Smooth muscle cell (in vitro differentiated cells): Measurements from ENCODE around the gene MR1. TPM values are rescaled to one million over a fixed set of nuclear protein-coding genes. Genes with fewer than 3 reads are reported as not detected.
"Not testable (repeated sequence)": the region's sequence is repeated elsewhere in the genome, so short reads cannot be mapped to it uniquely, and the experiment has no call there.

Source experiments
- DNase-seq: peaks from one replicate; lab custom pipeline; 2025; ENCODE audit not compliant: unreplicated experiment; lab: John Stamatoyannopoulos, UW
- H2AFZ ChIP-seq: fragments of 200-600 bp; sonication (generic); 2 replicates; pipeline ENCODE4 v1.6.0; 2016; ENCODE audit warnings: antibody characterized with exemption, low read depth, mild to moderate bottlenecking
- H3F3A ChIP-seq: fragments of 200-600 bp; sonication (generic); 2 replicates; pipeline ENCODE4 v1.6.0; 2017; ENCODE audit warnings: antibody characterized with exemption, low read depth
- H3K27ac ChIP-seq: fragments of 200-600 bp; sonication (generic); 2 replicates; pipeline ENCODE4 v1.5.1; 2016; ENCODE audit warnings: low read depth, mild to moderate bottlenecking
- H3K27me3 ChIP-seq: fragments of 200-600 bp; sonication (generic); 2 replicates; pipeline ENCODE4 v1.6.1; 2016; ENCODE audit warnings: low read depth, mild to moderate bottlenecking
- H3K36me3 ChIP-seq: fragments of 200-600 bp; sonication (generic); 2 replicates; pipeline ENCODE4 v1.5.1; 2016; ENCODE audit warnings: low read depth
- H3K4me1 ChIP-seq: fragments of 200-600 bp; sonication (generic); 2 replicates; pipeline ENCODE4 v1.5.1; 2016; ENCODE audit warnings: low read depth
- H3K4me2 ChIP-seq: fragments of 200-600 bp; sonication (generic); 2 replicates; pipeline ENCODE4 v1.6.0; 2016; ENCODE audit warnings: mild to moderate bottlenecking
- H3K4me3 ChIP-seq: fragments of 200-600 bp; sonication (generic); 2 replicates; pipeline ENCODE4 v1.5.1; 2016; ENCODE audit warnings: mild to moderate bottlenecking
- H3K79me2 ChIP-seq: fragments of 200-600 bp; sonication (generic); 2 replicates; pipeline ENCODE4 v1.6.0; 2016; ENCODE audit warnings: low read depth, mild to moderate bottlenecking
- H3K9ac ChIP-seq: fragments of 200-600 bp; sonication (generic); 2 replicates; pipeline ENCODE4 v1.6.0; 2016; ENCODE audit warnings: low read depth
- H3K9me3 ChIP-seq: fragments of 200-600 bp; sonication (generic); replicated peaks from 2 replicates; pipeline ENCODE4 v1.5.1; 2016; ENCODE audit warnings: low read depth
- H4K20me1 ChIP-seq: fragments of 200-600 bp; sonication (generic); 2 replicates; pipeline ENCODE4 v1.6.0; 2016; ENCODE audit warnings: low read depth
- WGBS: methylation state at CpG from one replicate; pipeline ENCODE4 v1.1.7; 2016; ENCODE audit warnings: low lambda C conversion rate; 5-methylcytosine and 5-hydroxymethylcytosine counted together
- polyA plus RNA-seq: library from polyadenylated mRNA; unstranded; fragments of >200 nt; fragmentation: Nextera tagmentation; extraction: Ambion mirVana; gene quantifications from 2 replicates; pipeline ENCODE4 v1.2.1, GENCODE V29; 2016
- total RNA-seq: library from RNA; depleted of rRNA; stranded (reverse); fragments of >200 nt; gene quantifications from 2 replicates; pipeline ENCODE4 v1.2.3, GENCODE V29; 2014
- TF ChIP-seq, protein P1 (sequence below): fragments of 200-600 bp; sonication (generic); IDR thresholded peaks from 2 replicates; pipeline ENCODE4 v1.5.1; 2017; ENCODE audit warnings: borderline replicate concordance, mild to moderate bottlenecking, antibody characterized with exemption; ENCODE audit not compliant: insufficient read depth, poor library complexity, severe bottlenecking

The MR1 gene
- total and polyA plus RNA-seq, 2 experiments from 2014 or later = 0.26 to 2.1 TPM

GRCh38 chr1:181056560-181056959 lies 22.8 kb downstream of the MR1 start:
- no peaks in the 10 kb centered on the region for H4K20me1 ChIP-seq
- H3K4me1 ChIP-seq = no peaks in the 10 kb centered on the region
- no peak overlapping the region for H3K9ac ChIP-seq
- H3K27ac ChIP-seq = no peak overlapping the region
- no peak overlapping the region for H3K4me3 ChIP-seq
- TF ChIP-seq, protein P1, sequence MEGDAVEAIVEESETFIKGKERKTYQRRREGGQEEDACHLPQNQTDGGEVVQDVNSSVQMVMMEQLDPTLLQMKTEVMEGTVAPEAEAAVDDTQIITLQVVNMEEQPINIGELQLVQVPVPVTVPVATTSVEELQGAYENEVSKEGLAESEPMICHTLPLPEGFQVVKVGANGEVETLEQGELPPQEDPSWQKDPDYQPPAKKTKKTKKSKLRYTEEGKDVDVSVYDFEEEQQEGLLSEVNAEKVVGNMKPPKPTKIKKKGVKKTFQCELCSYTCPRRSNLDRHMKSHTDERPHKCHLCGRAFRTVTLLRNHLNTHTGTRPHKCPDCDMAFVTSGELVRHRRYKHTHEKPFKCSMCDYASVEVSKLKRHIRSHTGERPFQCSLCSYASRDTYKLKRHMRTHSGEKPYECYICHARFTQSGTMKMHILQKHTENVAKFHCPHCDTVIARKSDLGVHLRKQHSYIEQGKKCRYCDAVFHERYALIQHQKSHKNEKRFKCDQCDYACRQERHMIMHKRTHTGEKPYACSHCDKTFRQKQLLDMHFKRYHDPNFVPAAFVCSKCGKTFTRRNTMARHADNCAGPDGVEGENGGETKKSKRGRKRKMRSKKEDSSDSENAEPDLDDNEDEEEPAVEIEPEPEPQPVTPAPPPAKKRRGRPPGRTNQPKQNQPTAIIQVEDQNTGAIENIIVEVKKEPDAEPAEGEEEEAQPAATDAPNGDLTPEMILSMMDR = no peak
- H3K36me3 ChIP-seq = no peaks in the 10 kb centered on the region
- H3K9me3 ChIP-seq = no peaks in the 10 kb centered on the region
- H3K4me2 ChIP-seq = no peak overlapping the region
- no peak overlapping the region for H2AFZ ChIP-seq
- H3K27me3 ChIP-seq = no peaks in the 10 kb centered on the region
- H3K79me2 ChIP-seq = no peaks in the 10 kb centered on the region
- no peaks in the 10 kb centered on the region for H3F3A ChIP-seq
- no peak for DNase-seq
- 91% methylated on average over 6 of the region's 6 CpGs for WGBS

DNA sequence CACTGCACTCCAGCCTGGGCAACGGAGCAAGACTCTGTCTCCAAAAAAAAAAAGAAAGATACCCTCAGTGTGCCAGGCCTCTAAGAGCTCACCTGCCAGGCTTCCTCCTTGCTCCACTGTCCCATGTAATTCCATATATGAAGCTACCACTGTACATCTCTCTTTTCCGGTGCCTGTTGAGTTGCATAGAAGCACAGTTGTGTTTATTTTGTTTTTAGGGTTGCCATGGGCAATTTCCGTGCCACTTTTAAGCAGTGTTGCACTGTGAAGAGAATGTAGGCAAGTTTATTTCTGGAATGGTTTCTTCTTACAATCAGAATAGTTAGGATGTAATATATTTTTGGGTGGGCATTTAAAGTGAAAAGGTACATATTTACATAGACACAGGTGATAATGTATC lies 23.3 kb downstream of the MR1 start:
- no peaks in the 10 kb centered on the region for H4K20me1 ChIP-seq

GRCh38 chr1:181059435-181059834 lies 25.7 kb downstream of the MR1 start:
- no peak overlapping the region for H3K27ac ChIP-seq
- no peaks in the 10 kb centered on the region for H3K79me2 ChIP-seq
- H2AFZ ChIP-seq = no peak overlapping the region
- no peaks in the 10 kb centered on the region for H3K36me3 ChIP-seq
- no peak overlapping the region for H3K4me3 ChIP-seq
- no peaks in the 10 kb centered on the region for H3F3A ChIP-seq
- DNase-seq = no peak
- no peaks in the 10 kb centered on the region for H3K27me3 ChIP-seq
- H3K9me3 ChIP-seq = no peaks in the 10 kb centered on the region
- TF ChIP-seq, protein P1 = no peak
- H3K4me1 ChIP-seq = peaks cover 3% of the 10 kb centered on the region
- H3K4me2 ChIP-seq = no peak overlapping the region
- no peaks in the 10 kb centered on the region for H4K20me1 ChIP-seq
- no peak overlapping the region for H3K9ac ChIP-seq

More for the DNA sequence above, 23.3 kb downstream of the MR1 start:
- H3K4me3 ChIP-seq = no peak overlapping the region
- H3K79me2 ChIP-seq = no peaks in the 10 kb centered on the region
- H3K27me3 ChIP-seq = no peaks in the 10 kb centered on the region
- no peaks in the 10 kb centered on the region for H3K4me1 ChIP-seq
- H3K9ac ChIP-seq = no peak overlapping the region
- no peaks in the 10 kb centered on the region for H3K9me3 ChIP-seq
- no peak overlapping the region for H3K27ac ChIP-seq
- no peak overlapping the region for H3K4me2 ChIP-seq
- DNase-seq = no peak
- TF ChIP-seq, protein P1 = no peak
- no peaks in the 10 kb centered on the region for H3F3A ChIP-seq
- 61% methylated on average over 3 of the region's 3 CpGs for WGBS
- no peak overlapping the region for H2AFZ ChIP-seq
- H3K36me3 ChIP-seq = no peaks in the 10 kb centered on the region

- H3K4me2 ChIP-seq = no peak overlapping the region
- no peak overlapping the region for H3K27ac ChIP-seq
- H4K20me1 ChIP-seq = no peaks in the 10 kb centered on the region
- H2AFZ ChIP-seq = no peak overlapping the region
- no peaks in the 10 kb centered on the region for H3K79me2 ChIP-seq
- no peaks in the 10 kb centered on the region for H3K36me3 ChIP-seq
- WGBS = 94% methylated on average over 1 of the region's 1 CpG
- TF ChIP-seq, protein P1 = no peak
- no peaks in the 10 kb centered on the region for H3K27me3 ChIP-seq
- no peak overlapping the region for H3K4me3 ChIP-seq
- no peaks in the 10 kb centered on the region for H3K9me3 ChIP-seq
- no peak overlapping the region for H3K9ac ChIP-seq
- no peak for DNase-seq
- H3K4me1 ChIP-seq = peaks cover 5% of the 10 kb centered on the region
- H3F3A ChIP-seq = no peaks in the 10 kb centered on the region
Measured at GRCh38 chr1:181060066-181060465, 26.3 kb downstream of the MR1 start.

- not testable (repeated sequence) for H3K4me3 ChIP-seq, H4K20me1 ChIP-seq, H3F3A ChIP-seq, H3K9me3 ChIP-seq, H3K27me3 ChIP-seq, H3K27ac ChIP-seq, H2AFZ ChIP-seq, H3K36me3 ChIP-seq, H3K9ac ChIP-seq, DNase-seq, H3K79me2 ChIP-seq, H3K4me2 ChIP-seq, H3K4me1 ChIP-seq
- 91% methylated on average over 4 of the region's 4 CpGs for WGBS
Measured at GRCh38 chr1:181060947-181061346, 27.2 kb downstream of the MR1 start.
